GM12878 (cell line): ENCODE data around the gene DDC. TPM values are rescaled to one million over a fixed set of nuclear protein-coding genes. Genes with fewer than 3 reads are reported as not detected.

Source experiments
- ATAC-seq: fragments of 200-7000 bp; cut with Tn5 transposase; 3 replicates; pipeline ENCODE4 v1.9.1; 2020; ENCODE audit warnings: mild to moderate bottlenecking, moderate library complexity
- BruUV-seq: library from RNA; stranded (reverse); fragments of 400-500 nt; replicated peaks from 2 replicates; lab custom pipeline; 2021; lab: Mats Ljungman, UMichigan
- CTCF ChIA-PET: fragments of 300-600 bp; sonication (Branson Sonifier 250); formaldehyde crosslinking; extraction: SDS; loops from one replicate; lab custom pipeline; 2021; ENCODE audit warnings: inconsistent platforms; lab: Yijun Ruan, JAX
- POLR2A ChIA-PET: fragments of 350-600 bp; formaldehyde crosslinking; extraction: SDS; loops from one replicate; lab custom pipeline; 2021; ENCODE audit warnings: inconsistent platforms; lab: Charles Lee
- RAD21 ChIA-PET: fragments of 300-600 bp; sonication (Branson Sonifier 250); formaldehyde crosslinking; loops from one replicate; lab custom pipeline; 2023; ENCODE audit warnings: antibody characterized with exemption; ENCODE audit not compliant: unreplicated experiment; lab: Charles Lee
- SMC1A ChIA-PET: fragments of 300-600 bp; sonication (Branson Sonifier 250); formaldehyde crosslinking; loops from one replicate; lab custom pipeline; 2023; ENCODE audit not compliant: unreplicated experiment, uncharacterized antibody; lab: Charles Lee
- DNase-seq: peaks from one replicate; pipeline ENCODE4 v3.0.0-alpha.2; 2011; ENCODE audit warnings: low read depth, low spot score
- FAIRE-seq: peaks from 3 replicates; lab custom pipeline; 2011; peaks lifted over from hg19 to GRCh38; lab: Jason Lieb, UNC
- H2AFZ ChIP-seq: 2 replicates; pipeline ENCODE4 v1.6.0; 2011; ENCODE audit warnings: low read depth, low read length, control low read depth; ENCODE audit not compliant: control insufficient read depth
- H3K27ac ChIP-seq: 2 replicates; pipeline ENCODE4 v1.5.1; 2011; ENCODE audit warnings: control low read depth; ENCODE audit not compliant: control insufficient read depth, insufficient read depth
- H3K27me3 ChIP-seq, 2 experiments: replicated peaks in 1 of 2; 2 replicates each; pipeline versions ENCODE4 v1.6.0 to v1.6.1; 2011; ENCODE audit warnings: low read length in 1 of 2; ENCODE audit not compliant: control insufficient read depth in 2 of 2, insufficient read depth in 2 of 2
- H3K36me3 ChIP-seq, 2 experiments: 2 replicates each; pipeline ENCODE4 v1.5.1; 2011; ENCODE audit warnings: low read length in 1 of 2; ENCODE audit not compliant: control insufficient read depth in 2 of 2, insufficient read depth in 2 of 2
- H3K4me1 ChIP-seq: 2 replicates; pipeline ENCODE4 v1.6.1; 2011; ENCODE audit warnings: mild to moderate bottlenecking, low read length, moderate library complexity, mixed read lengths; ENCODE audit not compliant: control insufficient read depth, insufficient read depth
- H3K4me2 ChIP-seq: 2 replicates; pipeline ENCODE4 v1.6.0; 2011; ENCODE audit warnings: control low read depth; ENCODE audit not compliant: control insufficient read depth, insufficient read depth
- H3K4me3 ChIP-seq: fragments of 200-600 bp; sonication (generic); 2 replicates; pipeline ENCODE4 v1.5.1; 2016
- H3K79me2 ChIP-seq: 2 replicates; pipeline ENCODE4 v1.6.0; 2011; ENCODE audit warnings: low read length; ENCODE audit not compliant: control insufficient read depth, insufficient read depth
- H3K9ac ChIP-seq: 2 replicates; pipeline ENCODE4 v1.8.0; 2011; ENCODE audit warnings: low read length, control low read depth, mixed read lengths; ENCODE audit not compliant: control insufficient read depth, insufficient read depth
- H3K9me3 ChIP-seq: replicated peaks from 3 replicates; pipeline ENCODE4 v1.5.1; 2011; ENCODE audit warnings: mild to moderate bottlenecking, low read length; ENCODE audit not compliant: control insufficient read depth, insufficient read depth
- H4K20me1 ChIP-seq: 2 replicates; pipeline ENCODE4 v1.6.0; 2011; ENCODE audit not compliant: control insufficient read depth, insufficient read depth
- MEF2A ChIP-seq: IDR thresholded peaks from 2 replicates; pipeline ENCODE4 v1.6.1; 2011; ENCODE audit warnings: low read depth, mild to moderate bottlenecking, low read length, moderate library complexity; ENCODE audit not compliant: insufficient read depth
- MXI1 ChIP-seq: fragments of 150-350 bp; IDR thresholded peaks from 2 replicates; pipeline ENCODE4 v1.6.1; 2011; ENCODE audit warnings: low read depth, mild to moderate bottlenecking, inconsistent platforms, low read length, improper control_type of control experiment
- NR2C1 ChIP-seq: fragments of 450-650 bp; IDR thresholded peaks from 2 replicates; pipeline ENCODE4 v1.6.1; 2017; ENCODE audit warnings: antibody characterized with exemption, mild to moderate bottlenecking, moderate library complexity
- PRDM15 ChIP-seq: fragments of 450-650 bp; formaldehyde crosslinking; IDR thresholded peaks from 2 replicates; pipeline ENCODE4 v1.4.0; 2020; ENCODE audit warnings: mild to moderate bottlenecking, moderate library complexity
- SUPT20H ChIP-seq: IDR thresholded peaks from 2 replicates; pipeline ENCODE4 v1.6.1; 2011; ENCODE audit warnings: low read depth, mild to moderate bottlenecking, low read length, moderate library complexity, borderline replicate concordance; ENCODE audit not compliant: control insufficient read depth
- TCF3 ChIP-seq: IDR thresholded peaks from 2 replicates; pipeline ENCODE4 v1.6.1; 2012; ENCODE audit warnings: low read depth, mild to moderate bottlenecking, low read length, borderline replicate concordance; ENCODE audit not compliant: insufficient read depth
- ZNF592 ChIP-seq: fragments of 450-650 bp; IDR thresholded peaks from 2 replicates; pipeline ENCODE4 v1.6.1; 2017; ENCODE audit warnings: mild to moderate bottlenecking, moderate library complexity
- WGBS: methylation state at CpG from one replicate; pipeline ENCODE4 v1.1.6; 2016; ENCODE audit warnings: low lambda C conversion rate; ENCODE audit not compliant: insufficient replicate concordance, insufficient coverage; ENCODE audit errors: missing lambda C conversion rate; 5-methylcytosine and 5-hydroxymethylcytosine counted together
- in situ Hi-C: fragments of 300-500 bp; cut with MboI; formaldehyde crosslinking; loops from 9 replicates; pipeline ENCODE4 v1.14.3; 2018; ENCODE audit warnings: mixed read lengths
- intact Hi-C: fragments of 100-400 bp; cut with micrococcal nuclease; formaldehyde crosslinking; loops from one replicate; pipeline ENCODE4 v1.14.2; 2022; ENCODE audit not compliant: unreplicated experiment
- polyA plus RNA-seq, 11 experiments: library from polyadenylated mRNA; depleted of rRNA in 4 of 11; unstranded in 6 of 11; stranded (reverse) in 5 of 11; fragments of >200 nt; fragmentation: Nextera tagmentation in 4 of 11; fragmentation: Illumina TruSeq in 1 of 11; extraction: Ambion mirVana in 4 of 11; extraction: Trizol in 1 of 11; gene quantifications; 1 replicate in 1 of 11; 2 replicates in 10 of 11; pipeline versions ENCODE4 v1.2.1 to v1.2.3, GENCODE V29; 2011 to 2016; ENCODE audit warnings: inconsistent platforms in 2 of 11, missing spikeins in 2 of 11, low read depth in 1 of 11
- total RNA-seq, 4 experiments: library from RNA; depleted of rRNA in 3 of 4; stranded (reverse); fragments of >200 nt in 3 of 4; fragmentation: Illumina TruSeq in 1 of 4; extraction: Trizol in 1 of 4; gene quantifications; 2 replicates each; pipeline versions ENCODE4 v1.2.1 to v1.2.3, GENCODE V29; 2013 to 2021
- TF ChIP-seq, protein P1 (sequence below), 3 experiments: IDR thresholded peaks in 2 of 3; conservative IDR thresholded peaks in 1 of 3; 2 replicates each; pipeline ENCODE4 v1.5.1; 2011; ENCODE audit warnings: low read depth in 3 of 3, low read length in 3 of 3, mild to moderate bottlenecking in 3 of 3, control low read depth in 2 of 3, moderate library complexity in 2 of 3, inconsistent platforms in 1 of 3, mixed read lengths in 1 of 3; ENCODE audit not compliant: control insufficient read depth in 2 of 3, insufficient read depth in 1 of 3; ENCODE audit errors: extremely low read depth in 1 of 3
- TF ChIP-seq, protein P2 (sequence below): IDR thresholded peaks from 2 replicates; pipeline ENCODE4 v1.6.1; 2011; ENCODE audit warnings: low read depth, mild to moderate bottlenecking, low read length, moderate library complexity, borderline replicate concordance; ENCODE audit errors: extremely low read depth

DDC gene
- total and polyA plus RNA-seq, 10 of the 15 experiments (the other 5 are each of a cell fraction or from before 2014, with no cell fraction given): not detected

DNA sequence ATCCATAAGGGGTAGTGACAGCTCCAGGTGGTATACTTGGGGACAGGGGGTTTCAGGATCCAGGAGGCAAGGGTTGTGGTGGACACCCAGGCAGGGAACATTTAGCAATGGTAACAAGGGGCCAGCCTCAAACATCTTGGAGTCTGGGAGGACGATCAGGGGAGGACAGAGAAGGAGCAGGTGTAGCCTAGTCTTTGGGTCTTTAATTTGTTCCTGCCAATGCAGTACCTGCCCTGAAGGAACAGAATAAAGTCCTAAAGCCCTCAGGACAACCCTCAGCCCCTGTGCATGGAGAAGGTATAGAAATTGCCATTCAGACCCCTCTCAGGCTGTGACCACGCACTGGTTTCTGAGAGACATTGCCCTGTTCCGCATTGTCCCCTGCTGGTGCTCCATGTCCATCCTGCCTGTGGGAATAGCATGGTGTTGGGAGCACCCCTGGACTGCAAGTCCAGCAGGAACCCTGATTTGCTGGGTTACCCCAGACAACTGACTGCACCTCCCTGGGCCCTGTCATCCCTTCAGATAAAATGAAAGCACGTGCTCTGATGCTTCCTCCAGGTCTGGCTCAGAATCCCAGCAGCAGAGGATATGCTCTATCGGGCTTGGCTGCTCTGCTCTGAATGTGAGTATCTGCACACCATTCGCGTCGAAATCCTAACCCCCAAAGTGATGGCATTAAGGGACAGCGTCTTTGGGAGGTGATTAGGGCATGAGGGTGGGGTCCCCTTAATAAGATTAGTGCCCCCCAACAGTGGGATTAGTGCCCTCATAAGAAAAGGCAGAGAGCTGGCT lies 24.2 kb downstream of the DDC start:
- ChIA-PET CTCF (interaction anchor here (1.0 kb wide), 1 partner anchor 620 kb away, joined by 3 read pairs; no protein-coding TSS in a partner anchor), SMC1A (no interaction called here), RAD21 (no interaction called here), POLR2A (no interaction called here)
- H4K20me1 ChIP-seq: no peaks in the 10 kb centered on the region
- no peaks in the 10 kb centered on the region for H3K79me2 ChIP-seq
- no TSS peak for BruUV-seq
- no peak overlapping the region for H3K27ac ChIP-seq
- H3K4me3 ChIP-seq: no peak overlapping the region
- FAIRE-seq: no peak
- DNase-seq: no peak
- no peak overlapping the region for H3K9ac ChIP-seq
- WGBS: 28% methylated on average over 9 of the region's 9 CpGs
- ATAC-seq: no peak
- intact Hi-C loops: no loop called here
- H3K4me2 ChIP-seq: no peak overlapping the region
- in situ Hi-C loops: no loop called here
- no peaks in the 10 kb centered on the region for H3K36me3 ChIP-seq
- H2AFZ ChIP-seq: no peak overlapping the region
- H3K9me3 ChIP-seq: no peaks in the 10 kb centered on the region
- H3K4me1 ChIP-seq: no peaks in the 10 kb centered on the region
- peaks cover 0 to 1% of the 10 kb centered on the region in 2 experiments; a peak in 1 of 4 replicates for H3K27me3 ChIP-seq
- TF ChIP-seq ZNF592 (no peak), SUPT20H (no peak), MEF2A (no peak), PRDM15 (no peak), MXI1 (no peak), NR2C1 (no peak), TCF3 (no peak)
- TF ChIP-seq, protein P1, sequence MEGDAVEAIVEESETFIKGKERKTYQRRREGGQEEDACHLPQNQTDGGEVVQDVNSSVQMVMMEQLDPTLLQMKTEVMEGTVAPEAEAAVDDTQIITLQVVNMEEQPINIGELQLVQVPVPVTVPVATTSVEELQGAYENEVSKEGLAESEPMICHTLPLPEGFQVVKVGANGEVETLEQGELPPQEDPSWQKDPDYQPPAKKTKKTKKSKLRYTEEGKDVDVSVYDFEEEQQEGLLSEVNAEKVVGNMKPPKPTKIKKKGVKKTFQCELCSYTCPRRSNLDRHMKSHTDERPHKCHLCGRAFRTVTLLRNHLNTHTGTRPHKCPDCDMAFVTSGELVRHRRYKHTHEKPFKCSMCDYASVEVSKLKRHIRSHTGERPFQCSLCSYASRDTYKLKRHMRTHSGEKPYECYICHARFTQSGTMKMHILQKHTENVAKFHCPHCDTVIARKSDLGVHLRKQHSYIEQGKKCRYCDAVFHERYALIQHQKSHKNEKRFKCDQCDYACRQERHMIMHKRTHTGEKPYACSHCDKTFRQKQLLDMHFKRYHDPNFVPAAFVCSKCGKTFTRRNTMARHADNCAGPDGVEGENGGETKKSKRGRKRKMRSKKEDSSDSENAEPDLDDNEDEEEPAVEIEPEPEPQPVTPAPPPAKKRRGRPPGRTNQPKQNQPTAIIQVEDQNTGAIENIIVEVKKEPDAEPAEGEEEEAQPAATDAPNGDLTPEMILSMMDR (IDR thresholded peaks at IDR 0.05 in 2 of 3, conservative IDR thresholded peaks at IDR 0.05 in 1 of 3; ENCODE audit: control insufficient read depth in 2 of 3, extremely low read depth in 1 of 3, insufficient read depth in 1 of 3, low read depth in 3 of 3, low read length in 3 of 3): no peak
- TF ChIP-seq, protein P2, sequence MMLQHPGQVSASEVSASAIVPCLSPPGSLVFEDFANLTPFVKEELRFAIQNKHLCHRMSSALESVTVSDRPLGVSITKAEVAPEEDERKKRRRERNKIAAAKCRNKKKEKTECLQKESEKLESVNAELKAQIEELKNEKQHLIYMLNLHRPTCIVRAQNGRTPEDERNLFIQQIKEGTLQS: no peak
